Nephron progenitor cell (in vitro differentiated cells): Measurements from ENCODE around the gene TBC1D1.

Experiments
- DNase-seq: peaks from one replicate; pipeline ENCODE4 v3.0.0; 2021
- H3K27ac Mint-ChIP-seq: 2 replicates; pipeline ENCODE4 v1.8.0; 2021; ENCODE audit warnings: mild to moderate bottlenecking, moderate library complexity, mixed read lengths
- H3K27me3 Mint-ChIP-seq: 2 replicates; pipeline ENCODE4 v1.8.0; 2021; ENCODE audit warnings: mild to moderate bottlenecking, low read depth, mixed read lengths; ENCODE audit not compliant: poor library complexity
- H3K36me3 Mint-ChIP-seq: 2 replicates; pipeline ENCODE4 v1.8.0; 2021; ENCODE audit warnings: low read depth, mixed read lengths
- H3K4me1 Mint-ChIP-seq: 2 replicates; pipeline ENCODE4 v1.8.0; 2021; ENCODE audit warnings: mixed read lengths
- H3K4me3 Mint-ChIP-seq: 2 replicates; pipeline ENCODE4 v1.8.0; 2021; ENCODE audit warnings: mild to moderate bottlenecking, moderate library complexity, mixed read lengths
- H3K9me3 Mint-ChIP-seq: 2 replicates; pipeline ENCODE4 v1.8.0; 2021; ENCODE audit warnings: mild to moderate bottlenecking, moderate library complexity, mixed read lengths
- CTCF ChIP-seq: fragments of 200-600 bp; sonication (generic); IDR thresholded peaks from 2 replicates; pipeline ENCODE4 v1.5.0; 2021; ENCODE audit warnings: antibody characterized with exemption

The TBC1D1 gene

GRCh38 chr4:37958932-37959331, 68.0 kb downstream of the TBC1D1 start:
- no peak for TF ChIP-seq CTCF
- Mint-ChIP-seq H3K36me3 (no peaks in the 10 kb centered on the region), H3K27me3 (peaks cover 5% of the 10 kb centered on the region), H3K9me3 (no peaks in the 10 kb centered on the region), H3K27ac (no peak overlapping the region), H3K4me1 (peaks cover 19% of the 10 kb centered on the region), H3K4me3 (no peak overlapping the region)
- no peak for DNase-seq

- Mint-ChIP-seq H3K36me3 (no peaks in the 10 kb centered on the region), H3K27ac (no peak within 1 kb of the TSS), H3K4me3 (no peak within 1 kb of the TSS), H3K27me3 (no peaks in the 10 kb centered on the region), H3K9me3 (no peaks in the 10 kb centered on the region), H3K4me1 (peaks cover 19% of the 10 kb centered on the region)
- TF ChIP-seq CTCF, result no peak
- DNase-seq, result no peak
Observed at GRCh38 chr4:37960098-37960497, 69.2 kb downstream of the TBC1D1 start, which contains the start of gene PTTG2. Gene PTTG2, plus strand, starts transcription at chr4:37960398. Its CDS starts 37 bp downstream, at chr4:37960435.

- peaks cover 19% of the 10 kb centered on the region for H3K4me1 Mint-ChIP-seq
- no peak overlapping the region for H3K4me3 Mint-ChIP-seq
- no peak for TF ChIP-seq CTCF
- H3K9me3 Mint-ChIP-seq, result no peaks in the 10 kb centered on the region
- H3K27me3 Mint-ChIP-seq, result no peaks in the 10 kb centered on the region
- H3K36me3 Mint-ChIP-seq, result no peaks in the 10 kb centered on the region
- no peak overlapping the region for H3K27ac Mint-ChIP-seq
- no peak for DNase-seq
Observed at GRCh38 chr4:37960679-37961450, 70.0 kb downstream of the TBC1D1 start.

GRCh38 chr4:37964734-37965457, 74.0 kb downstream of the TBC1D1 start:
- H3K4me3 Mint-ChIP-seq, result no peak overlapping the region
- H3K27me3 Mint-ChIP-seq, result no peaks in the 10 kb centered on the region
- H3K4me1 Mint-ChIP-seq, result peaks cover 19% of the 10 kb centered on the region
- H3K27ac Mint-ChIP-seq, result no peak overlapping the region
- peaks cover 4% of the 10 kb centered on the region for H3K9me3 Mint-ChIP-seq
- no peaks in the 10 kb centered on the region for H3K36me3 Mint-ChIP-seq
- DNase-seq, result no peak
- no peak for TF ChIP-seq CTCF

GRCh38 chr4:37966044-37966443, 75.2 kb downstream of the TBC1D1 start:
- Mint-ChIP-seq H3K4me3 (no peak overlapping the region), H3K4me1 (peaks cover 11% of the 10 kb centered on the region), H3K9me3 (peaks cover 12% of the 10 kb centered on the region), H3K27ac (no peak overlapping the region), H3K36me3 (no peaks in the 10 kb centered on the region), H3K27me3 (no peaks in the 10 kb centered on the region)
- DNase-seq, result no peak
- no peak for TF ChIP-seq CTCF
